MM.1S (cell line): Measurements from ENCODE around the gene REPS1.

Experiments
- EZH2 ChIP-seq: fragments of 300-600 bp; sonication (generic); optimal IDR thresholded peaks from 2 replicates; pipeline ENCODE3; 2017; ENCODE audit warnings: low read depth, mild to moderate bottlenecking, antibody characterized with exemption, low read length, mixed read lengths
- EZH2phosphoT487 ChIP-seq: fragments of 300-600 bp; sonication (generic); IDR thresholded peaks from 2 replicates; pipeline ENCODE4 v1.6.1; 2018; ENCODE audit warnings: antibody characterized with exemption, low read length
- TF ChIP-seq, protein P1 (sequence below): fragments of 300-600 bp; sonication (generic); IDR thresholded peaks from 2 replicates; pipeline ENCODE4 v1.5.1; 2016; ENCODE audit warnings: antibody characterized with exemption, low read length, mixed read lengths

DNA sequence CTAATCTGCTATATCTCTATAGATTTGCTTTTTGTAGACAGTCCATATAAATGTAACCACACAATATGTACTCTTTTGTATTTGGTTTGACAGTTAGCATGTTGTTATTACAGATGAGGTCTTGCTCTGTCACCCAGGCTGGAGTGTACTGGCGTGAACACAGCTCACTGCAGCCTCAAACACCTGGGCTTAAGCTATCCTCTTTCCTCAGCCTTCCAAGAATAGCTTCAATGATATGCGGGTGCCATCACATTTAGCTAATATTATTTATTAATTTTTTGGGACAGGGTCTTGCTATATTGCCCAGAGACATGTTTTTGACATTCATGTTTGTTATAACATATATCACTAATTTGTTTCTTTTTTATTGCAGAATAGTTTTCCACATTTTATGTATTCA, 10.8 kb downstream of the REPS1 start:
- TF ChIP-seq, protein P1, sequence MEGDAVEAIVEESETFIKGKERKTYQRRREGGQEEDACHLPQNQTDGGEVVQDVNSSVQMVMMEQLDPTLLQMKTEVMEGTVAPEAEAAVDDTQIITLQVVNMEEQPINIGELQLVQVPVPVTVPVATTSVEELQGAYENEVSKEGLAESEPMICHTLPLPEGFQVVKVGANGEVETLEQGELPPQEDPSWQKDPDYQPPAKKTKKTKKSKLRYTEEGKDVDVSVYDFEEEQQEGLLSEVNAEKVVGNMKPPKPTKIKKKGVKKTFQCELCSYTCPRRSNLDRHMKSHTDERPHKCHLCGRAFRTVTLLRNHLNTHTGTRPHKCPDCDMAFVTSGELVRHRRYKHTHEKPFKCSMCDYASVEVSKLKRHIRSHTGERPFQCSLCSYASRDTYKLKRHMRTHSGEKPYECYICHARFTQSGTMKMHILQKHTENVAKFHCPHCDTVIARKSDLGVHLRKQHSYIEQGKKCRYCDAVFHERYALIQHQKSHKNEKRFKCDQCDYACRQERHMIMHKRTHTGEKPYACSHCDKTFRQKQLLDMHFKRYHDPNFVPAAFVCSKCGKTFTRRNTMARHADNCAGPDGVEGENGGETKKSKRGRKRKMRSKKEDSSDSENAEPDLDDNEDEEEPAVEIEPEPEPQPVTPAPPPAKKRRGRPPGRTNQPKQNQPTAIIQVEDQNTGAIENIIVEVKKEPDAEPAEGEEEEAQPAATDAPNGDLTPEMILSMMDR, result no peak
- TF ChIP-seq EZH2phosphoT487 (no peak), EZH2 (no peak)
